Loucy (cell line): ENCODE data around the gene RAB25.

Source experiments
- EZH2phosphoT487 ChIP-seq: fragments of 200-600 bp; IDR thresholded peaks from 2 replicates; pipeline ENCODE4 v1.6.1; 2018; ENCODE audit warnings: antibody characterized with exemption, mild to moderate bottlenecking, moderate library complexity, borderline replicate concordance
- TF ChIP-seq, protein P1 (sequence below): fragments of 200-600 bp; sonication (generic); conservative IDR thresholded peaks from 2 replicates; pipeline ENCODE4 v1.5.1; 2014; ENCODE audit warnings: mild to moderate bottlenecking, antibody characterized with exemption, low read length

DNA sequence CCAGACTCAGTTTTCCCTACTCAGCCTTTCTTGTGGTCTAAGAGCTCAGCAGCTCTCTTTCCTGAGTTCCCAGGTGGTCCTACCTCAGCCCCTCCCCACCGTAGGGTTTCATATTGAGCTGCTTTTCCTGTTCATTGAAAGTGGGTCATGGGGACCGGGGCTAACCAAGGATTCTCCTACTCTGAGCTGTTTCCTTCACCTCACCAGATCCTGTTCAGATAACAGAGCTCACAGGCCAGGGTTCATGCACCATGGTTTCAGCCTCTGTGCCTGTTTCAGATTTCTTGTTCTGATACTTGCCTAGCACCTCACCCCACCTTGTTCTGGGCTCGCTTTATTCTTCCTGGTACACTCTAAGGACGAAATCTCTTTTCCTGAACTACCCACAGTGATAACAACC is 15.9 kb upstream of the RAB25 start:
- TF ChIP-seq, protein P1, sequence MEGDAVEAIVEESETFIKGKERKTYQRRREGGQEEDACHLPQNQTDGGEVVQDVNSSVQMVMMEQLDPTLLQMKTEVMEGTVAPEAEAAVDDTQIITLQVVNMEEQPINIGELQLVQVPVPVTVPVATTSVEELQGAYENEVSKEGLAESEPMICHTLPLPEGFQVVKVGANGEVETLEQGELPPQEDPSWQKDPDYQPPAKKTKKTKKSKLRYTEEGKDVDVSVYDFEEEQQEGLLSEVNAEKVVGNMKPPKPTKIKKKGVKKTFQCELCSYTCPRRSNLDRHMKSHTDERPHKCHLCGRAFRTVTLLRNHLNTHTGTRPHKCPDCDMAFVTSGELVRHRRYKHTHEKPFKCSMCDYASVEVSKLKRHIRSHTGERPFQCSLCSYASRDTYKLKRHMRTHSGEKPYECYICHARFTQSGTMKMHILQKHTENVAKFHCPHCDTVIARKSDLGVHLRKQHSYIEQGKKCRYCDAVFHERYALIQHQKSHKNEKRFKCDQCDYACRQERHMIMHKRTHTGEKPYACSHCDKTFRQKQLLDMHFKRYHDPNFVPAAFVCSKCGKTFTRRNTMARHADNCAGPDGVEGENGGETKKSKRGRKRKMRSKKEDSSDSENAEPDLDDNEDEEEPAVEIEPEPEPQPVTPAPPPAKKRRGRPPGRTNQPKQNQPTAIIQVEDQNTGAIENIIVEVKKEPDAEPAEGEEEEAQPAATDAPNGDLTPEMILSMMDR = no peak
- TF ChIP-seq EZH2phosphoT487 = no peak
